Gastrocnemius medialis (tissue), 4 donors: ENCODE results near the gene ADAMTSL2. TPM values are rescaled to one million over a fixed set of nuclear protein-coding genes. Genes with fewer than 3 reads are reported as not detected.
A peak's percentile ranks its signal among the peaks of the same experiment; 100 is the strongest.

Experiments
- ATAC-seq, 2 donors: fragments of 150-250 bp; one replicate each; pipeline ENCODE4 v1.9.1; 2016
- DNase-seq, 2 donors: peaks; one replicate each; pipeline ENCODE4 v3.0.0-alpha.2; 2019
- H3K27ac ChIP-seq, 4 donors: fragments of 200-600 bp; sonication (generic); 1 replicate in 1 of 4; 2 replicates in 3 of 4; pipeline ENCODE4 v1.5.1; 2016 to 2018; ENCODE audit warnings: mild to moderate bottlenecking in 2 of 4, moderate library complexity in 1 of 4
- H3K27me3 ChIP-seq, 3 donors: fragments of 200-600 bp; sonication (generic) in 2 of 3; 1 replicate in 1 of 3; 2 replicates in 2 of 3; pipeline versions ENCODE4 v1.5.1 to v1.6.0; 2016 to 2019; ENCODE audit warnings: mild to moderate bottlenecking in 1 of 3, moderate library complexity in 1 of 3
- H3K36me3 ChIP-seq, 2 donors: fragments of 200-600 bp; sonication (generic) in 1 of 2; one replicate each; pipeline ENCODE4 v1.5.1; 2017 to 2018
- H3K4me1 ChIP-seq, 2 donors: fragments of 200-600 bp; sonication (generic) in 1 of 2; one replicate each; pipeline ENCODE4 v1.5.1; 2016 to 2017; ENCODE audit warnings: mild to moderate bottlenecking in 2 of 2
- H3K4me3 ChIP-seq, 4 donors: fragments of 200-600 bp; sonication (generic) in 3 of 4; 1 replicate in 1 of 4; 2 replicates in 3 of 4; pipeline ENCODE4 v1.5.1; 2016 to 2019; ENCODE audit warnings: mild to moderate bottlenecking in 2 of 4
- H3K9me3 ChIP-seq, 3 donors: fragments of 200-600 bp; sonication (generic) in 2 of 3; 1 replicate in 1 of 3; 2 replicates in 2 of 3; pipeline ENCODE4 v1.5.1; 2016 to 2019
- POLR2A ChIP-seq, 2 donors: fragments of 450-650 bp; IDR thresholded peaks; one replicate each; pipeline ENCODE4 v1.6.1; 2017; ENCODE audit warnings: antibody characterized with exemption in 2 of 2, mild to moderate bottlenecking in 2 of 2, moderate library complexity in 2 of 2
- in situ Hi-C, 4 donors: fragments of 200-750 bp; cut with MboI; loops; one replicate each; pipeline versions ENCODE4 v1.15.0 to v1.8.0; 2017; ENCODE audit warnings: low sequenced_read_pairs in 4 of 4
- intact Hi-C: fragments of 100-400 bp; cut with DNase I; formaldehyde crosslinking; loops from one replicate; pipeline ENCODE4 v1.15.1; 2023; ENCODE audit warnings: low total_unique reads
- total RNA-seq, 4 donors: library from RNA; depleted of rRNA; stranded (reverse); fragments of >200 nt; gene quantifications; one replicate each; pipeline versions ENCODE4 v1.1.0 to v1.2.3, GENCODE V29; 2016
- TF ChIP-seq, protein P1 (sequence below), 5 experiments: fragments of 450-650 bp in 3 of 5; fragments of 200-600 bp in 2 of 5; sonication (generic) in 2 of 5; IDR thresholded peaks in 4 of 5; conservative IDR thresholded peaks in 1 of 5; 1 replicate in 4 of 5; 2 replicates in 1 of 5; pipeline ENCODE4 v1.5.1; 2016 to 2019; ENCODE audit warnings: antibody characterized with exemption in 5 of 5, mild to moderate bottlenecking in 3 of 5, moderate library complexity in 3 of 5

ADAMTSL2 gene
- total RNA-seq, 4 donors from 2014 or later, result 0.10 to 1.8 (median 0.44) TPM

DNA sequence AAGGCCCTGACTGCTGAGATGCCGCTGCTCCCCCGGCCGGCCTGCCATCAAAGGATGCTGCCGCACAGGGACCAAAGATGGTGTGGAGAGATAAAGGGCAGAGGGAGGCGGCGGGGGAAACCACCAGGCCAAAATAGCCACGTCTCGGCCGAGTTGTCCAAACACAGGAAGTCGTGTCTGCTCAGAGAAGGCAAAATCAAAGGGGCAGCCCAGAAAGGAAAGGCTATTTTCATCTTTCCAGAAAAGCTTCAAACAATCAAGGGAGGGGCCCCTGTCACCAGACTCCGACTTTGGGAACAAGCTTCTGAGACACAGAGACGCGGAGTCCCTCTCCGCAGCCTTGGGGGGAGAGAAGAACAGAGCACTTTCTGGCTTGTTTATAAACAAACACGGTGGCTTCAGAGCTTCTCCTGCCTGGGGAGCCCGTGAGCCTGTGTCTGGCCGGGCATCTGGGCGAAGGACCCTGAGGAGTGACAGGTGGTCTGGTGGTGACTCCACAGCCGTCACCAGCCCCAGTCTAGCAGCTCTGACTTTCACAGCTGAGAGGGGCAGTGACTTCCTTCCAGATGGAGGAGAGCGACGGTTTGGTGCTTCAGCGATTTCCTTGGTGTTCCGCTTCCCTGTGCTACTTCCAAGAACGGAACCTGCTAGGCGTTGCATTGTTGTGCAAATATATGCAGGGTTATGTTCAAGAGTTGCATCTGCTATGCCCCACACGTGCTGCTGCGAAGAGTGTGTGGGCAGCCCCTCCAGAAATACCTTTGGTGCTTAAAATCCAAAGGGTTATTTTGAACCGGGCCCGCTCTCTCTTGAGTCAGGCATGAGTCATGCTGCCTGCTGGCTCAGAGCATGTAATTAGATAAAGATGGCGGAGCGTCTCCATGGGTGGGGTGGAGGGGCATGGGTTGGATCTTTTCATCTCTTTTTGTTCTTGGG, 24.0 kb downstream of the ADAMTSL2 start:
- Histone ChIP-seq H3K4me3 (peak overlapping the region in 2 of 4 donors; percentile 17 to 21), H3K9me3 (no peaks in the 10 kb centered on the region), H3K4me1 (peaks cover 13% of the 10 kb centered on the region in 2 donors), H3K36me3 (no peaks in the 10 kb centered on the region), H3K27me3 (peaks cover 11 to 21% (median 16%) of the 10 kb centered on the region in 3 donors), H3K27ac (peak overlapping the region; percentile 47 to 68 (median 60))
- no peak for TF ChIP-seq POLR2A (IDR thresholded peaks at IDR 0.05)
- TF ChIP-seq, protein P1, sequence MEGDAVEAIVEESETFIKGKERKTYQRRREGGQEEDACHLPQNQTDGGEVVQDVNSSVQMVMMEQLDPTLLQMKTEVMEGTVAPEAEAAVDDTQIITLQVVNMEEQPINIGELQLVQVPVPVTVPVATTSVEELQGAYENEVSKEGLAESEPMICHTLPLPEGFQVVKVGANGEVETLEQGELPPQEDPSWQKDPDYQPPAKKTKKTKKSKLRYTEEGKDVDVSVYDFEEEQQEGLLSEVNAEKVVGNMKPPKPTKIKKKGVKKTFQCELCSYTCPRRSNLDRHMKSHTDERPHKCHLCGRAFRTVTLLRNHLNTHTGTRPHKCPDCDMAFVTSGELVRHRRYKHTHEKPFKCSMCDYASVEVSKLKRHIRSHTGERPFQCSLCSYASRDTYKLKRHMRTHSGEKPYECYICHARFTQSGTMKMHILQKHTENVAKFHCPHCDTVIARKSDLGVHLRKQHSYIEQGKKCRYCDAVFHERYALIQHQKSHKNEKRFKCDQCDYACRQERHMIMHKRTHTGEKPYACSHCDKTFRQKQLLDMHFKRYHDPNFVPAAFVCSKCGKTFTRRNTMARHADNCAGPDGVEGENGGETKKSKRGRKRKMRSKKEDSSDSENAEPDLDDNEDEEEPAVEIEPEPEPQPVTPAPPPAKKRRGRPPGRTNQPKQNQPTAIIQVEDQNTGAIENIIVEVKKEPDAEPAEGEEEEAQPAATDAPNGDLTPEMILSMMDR (IDR thresholded peaks at IDR 0.05 in 4 of 5, conservative IDR thresholded peaks at IDR 0.05 in 1 of 5), result no peak
- intact Hi-C loops (no loop called here), in situ Hi-C loops (no loop called here)
- DNase-seq, result no peak
- peak; percentile 63 to 64 for ATAC-seq

DNA sequence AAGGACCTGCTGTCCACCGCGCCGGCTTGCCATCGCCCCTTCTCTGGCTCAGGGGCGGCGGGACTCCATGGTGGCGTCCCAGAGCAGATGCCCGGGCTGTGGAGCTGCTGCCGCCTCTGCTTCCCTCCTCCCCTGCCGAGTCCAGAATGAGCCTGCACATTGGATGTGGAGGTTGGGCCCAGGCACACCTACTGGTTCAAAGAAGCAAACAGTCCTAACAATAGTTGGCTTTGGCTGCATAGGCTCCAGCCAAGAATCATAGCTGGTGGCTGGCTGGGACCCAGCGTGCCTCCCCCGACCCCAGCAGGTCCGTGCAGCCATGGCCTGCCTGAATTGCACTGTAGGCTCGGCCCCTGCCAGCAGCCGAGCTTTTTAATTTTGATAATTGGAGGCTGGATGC, 25.8 kb downstream of the ADAMTSL2 start:
- no peak for TF ChIP-seq POLR2A (IDR thresholded peaks at IDR 0.05)
- TF ChIP-seq, protein P1 (IDR thresholded peaks at IDR 0.05 in 4 of 5, conservative IDR thresholded peaks at IDR 0.05 in 1 of 5), result no peak
- intact Hi-C loops, result no loop called here
- Histone ChIP-seq H3K36me3 (no peaks in the 10 kb centered on the region), H3K27me3 (peaks cover 11 to 21% (median 16%) of the 10 kb centered on the region in 3 donors), H3K4me3 (no peak overlapping the region), H3K27ac (no peak overlapping the region), H3K4me1 (peaks cover 13% of the 10 kb centered on the region in 2 donors), H3K9me3 (no peaks in the 10 kb centered on the region)
- in situ Hi-C loops, result no loop called here
- ATAC-seq (peak in 1 of 2 donors; percentile 37), DNase-seq (no peak)

DNA sequence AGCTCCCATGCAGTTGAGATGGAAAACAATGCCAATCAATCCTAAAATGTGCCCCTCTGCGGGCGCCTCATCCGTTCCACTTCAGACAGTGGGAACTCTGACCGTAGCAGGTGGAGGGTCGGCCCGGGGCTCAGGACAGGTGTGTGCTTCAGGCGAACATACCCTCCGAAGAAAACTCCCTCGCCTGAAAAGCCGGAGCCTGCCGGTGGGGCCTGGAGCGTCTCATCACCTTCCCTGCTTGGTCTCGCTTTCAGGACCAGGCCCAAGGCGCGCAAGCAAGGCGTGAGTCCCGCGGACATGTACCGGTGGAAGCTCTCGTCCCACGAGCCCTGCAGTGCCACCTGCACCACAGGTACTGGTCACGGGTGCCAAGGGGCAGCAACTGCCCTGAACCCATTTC, 26.4 kb downstream of the ADAMTSL2 start:
- Histone ChIP-seq H3K9me3 (no peaks in the 10 kb centered on the region), H3K4me3 (no peak overlapping the region), H3K27me3 (peaks cover 11 to 21% (median 16%) of the 10 kb centered on the region in 3 donors), H3K4me1 (peaks cover 13% of the 10 kb centered on the region in 2 donors), H3K36me3 (no peaks in the 10 kb centered on the region), H3K27ac (no peak overlapping the region)
- DNase-seq (no peak), ATAC-seq (no peak)
- TF ChIP-seq, protein P1 (IDR thresholded peaks at IDR 0.05 in 4 of 5, conservative IDR thresholded peaks at IDR 0.05 in 1 of 5), result no peak
- no peak for TF ChIP-seq POLR2A (IDR thresholded peaks at IDR 0.05)
- in situ Hi-C loops, result no loop called here
- intact Hi-C loops, result no loop called here

- intact Hi-C loops, result no loop called here
- DNase-seq (no peak), ATAC-seq (no peak)
- H3K4me1 ChIP-seq, result peaks cover 13% of the 10 kb centered on the region in 2 donors
- no peaks in the 10 kb centered on the region for H3K36me3 ChIP-seq
- H3K9me3 ChIP-seq, result no peaks in the 10 kb centered on the region
- TF ChIP-seq POLR2A (IDR thresholded peaks at IDR 0.05), result no peak
- no peak overlapping the region for H3K4me3 ChIP-seq
- in situ Hi-C loops, result no loop called here
- peaks cover 16 to 21% (median 18%) of the 10 kb centered on the region in 3 donors for H3K27me3 ChIP-seq
- no peak overlapping the region for H3K27ac ChIP-seq
These were observed 27.6 kb downstream of the ADAMTSL2 start for GRCh38 chr9:133561976-133562554.
